Activated T-helper 17 cell treated with anti-CD3 and anti-CD28 coated beads, Interleukin-2, amount 50 U/mL, for 72 hours (primary cell): ENCODE results near the gene PAPPA2. TPM values are rescaled to one million over a fixed set of nuclear protein-coding genes. Genes with fewer than 3 reads are reported as not detected.

Source experiments
- ATAC-seq: fragments of 150-1000 bp; cut with Tn5 transposase; replicated peaks from 2 replicates; pipeline ENCODE4 v1.10.0; 2021; ENCODE audit warnings: mild to moderate bottlenecking, moderate library complexity
- H3K27ac Mint-ChIP-seq: one replicate; pipeline ENCODE4 v1.8.0; 2022; ENCODE audit warnings: mixed read lengths
- H3K27me3 Mint-ChIP-seq: one replicate; pipeline ENCODE4 v1.8.0; 2022; ENCODE audit warnings: mixed read lengths
- H3K36me3 Mint-ChIP-seq: one replicate; pipeline ENCODE4 v1.8.0; 2022; ENCODE audit warnings: low read depth, mild to moderate bottlenecking, mixed read lengths
- H3K4me1 Mint-ChIP-seq: one replicate; pipeline ENCODE4 v1.8.0; 2022; ENCODE audit warnings: mixed read lengths
- H3K4me3 Mint-ChIP-seq: one replicate; pipeline ENCODE4 v1.8.0; 2022; ENCODE audit warnings: mild to moderate bottlenecking, mixed read lengths
- H3K9me3 Mint-ChIP-seq: one replicate; pipeline ENCODE4 v1.8.0; 2022; ENCODE audit warnings: mixed read lengths
- total RNA-seq, 2 donors: library from RNA; stranded (reverse); gene quantifications; one replicate each; pipeline ENCODE4 v1.2.3, GENCODE V29; 2022

The PAPPA2 gene
- total RNA-seq, 2 donors from 2014 or later = 0.17 to 0.19 TPM

- Mint-ChIP-seq H3K4me3 (no peak overlapping the region), H3K4me1 (no peaks in the 10 kb centered on the region), H3K27ac (no peak overlapping the region), H3K36me3 (no peaks in the 10 kb centered on the region), H3K27me3 (no peaks in the 10 kb centered on the region), H3K9me3 (no peaks in the 10 kb centered on the region)
- ATAC-seq = no peak
These were observed 231.7 kb downstream of the PAPPA2 start for GRCh38 chr1:176694713-176695112.

GRCh38 chr1:176696109-176696508, 233.1 kb downstream of the PAPPA2 start:
- H3K9me3 Mint-ChIP-seq = no peaks in the 10 kb centered on the region
- no peak overlapping the region for H3K4me3 Mint-ChIP-seq
- no peak overlapping the region for H3K27ac Mint-ChIP-seq
- no peaks in the 10 kb centered on the region for H3K4me1 Mint-ChIP-seq
- no peak for ATAC-seq
- H3K36me3 Mint-ChIP-seq = no peaks in the 10 kb centered on the region
- no peaks in the 10 kb centered on the region for H3K27me3 Mint-ChIP-seq

GRCh38 chr1:176696689-176697088, 233.7 kb downstream of the PAPPA2 start:
- Mint-ChIP-seq H3K4me1 (no peaks in the 10 kb centered on the region), H3K9me3 (no peaks in the 10 kb centered on the region), H3K4me3 (no peak overlapping the region), H3K27ac (no peak overlapping the region), H3K27me3 (no peaks in the 10 kb centered on the region), H3K36me3 (no peaks in the 10 kb centered on the region)
- ATAC-seq = no peak

- Mint-ChIP-seq H3K4me3 (no peak overlapping the region), H3K36me3 (no peaks in the 10 kb centered on the region), H3K27me3 (peaks cover 3% of the 10 kb centered on the region), H3K27ac (no peak overlapping the region), H3K9me3 (no peaks in the 10 kb centered on the region), H3K4me1 (no peaks in the 10 kb centered on the region)
- ATAC-seq = no peak
These were observed 236.8 kb downstream of the PAPPA2 start for GRCh38 chr1:176699821-176700220.

- no peaks in the 10 kb centered on the region for H3K36me3 Mint-ChIP-seq
- no peak for ATAC-seq
- H3K9me3 Mint-ChIP-seq = no peaks in the 10 kb centered on the region
- H3K4me1 Mint-ChIP-seq = no peaks in the 10 kb centered on the region
- no peak overlapping the region for H3K27ac Mint-ChIP-seq
- peaks cover 3% of the 10 kb centered on the region for H3K27me3 Mint-ChIP-seq
- H3K4me3 Mint-ChIP-seq = no peak overlapping the region
These were observed 238.3 kb downstream of the PAPPA2 start for GRCh38 chr1:176701151-176701866.

GRCh38 chr1:176702901-176703300, 239.9 kb downstream of the PAPPA2 start:
- ATAC-seq = no peak
- H3K27ac Mint-ChIP-seq = no peak overlapping the region
- no peaks in the 10 kb centered on the region for H3K36me3 Mint-ChIP-seq
- H3K4me1 Mint-ChIP-seq = no peaks in the 10 kb centered on the region
- H3K4me3 Mint-ChIP-seq = no peak overlapping the region
- peaks cover 3% of the 10 kb centered on the region for H3K27me3 Mint-ChIP-seq
- H3K9me3 Mint-ChIP-seq = no peaks in the 10 kb centered on the region

GRCh38 chr1:176705585-176705984, 242.6 kb downstream of the PAPPA2 start:
- no peaks in the 10 kb centered on the region for H3K4me1 Mint-ChIP-seq
- H3K27ac Mint-ChIP-seq = no peak overlapping the region
- no peak for ATAC-seq
- H3K36me3 Mint-ChIP-seq = no peaks in the 10 kb centered on the region
- no peak overlapping the region for H3K4me3 Mint-ChIP-seq
- H3K9me3 Mint-ChIP-seq = no peaks in the 10 kb centered on the region
- peaks cover 3% of the 10 kb centered on the region for H3K27me3 Mint-ChIP-seq

- H3K27ac Mint-ChIP-seq = no peak overlapping the region
- H3K4me1 Mint-ChIP-seq = no peaks in the 10 kb centered on the region
- no peak overlapping the region for H3K4me3 Mint-ChIP-seq
- H3K27me3 Mint-ChIP-seq = no peaks in the 10 kb centered on the region
- H3K36me3 Mint-ChIP-seq = no peaks in the 10 kb centered on the region
- no peaks in the 10 kb centered on the region for H3K9me3 Mint-ChIP-seq
- ATAC-seq = no peak
These were observed 254.2 kb downstream of the PAPPA2 start for GRCh38 chr1:176717066-176717750.

- Mint-ChIP-seq H3K36me3 (no peaks in the 10 kb centered on the region), H3K9me3 (no peaks in the 10 kb centered on the region), H3K4me1 (no peaks in the 10 kb centered on the region), H3K4me3 (no peak overlapping the region), H3K27ac (no peak overlapping the region), H3K27me3 (no peaks in the 10 kb centered on the region)
- ATAC-seq = no peak
These were observed 256.5 kb downstream of the PAPPA2 start for GRCh38 chr1:176719447-176719846.

GRCh38 chr1:176720838-176721237, 257.9 kb downstream of the PAPPA2 start:
- H3K9me3 Mint-ChIP-seq = no peaks in the 10 kb centered on the region
- H3K36me3 Mint-ChIP-seq = no peaks in the 10 kb centered on the region
- no peaks in the 10 kb centered on the region for H3K27me3 Mint-ChIP-seq
- H3K4me3 Mint-ChIP-seq = no peak overlapping the region
- no peak overlapping the region for H3K27ac Mint-ChIP-seq
- no peak for ATAC-seq
- no peaks in the 10 kb centered on the region for H3K4me1 Mint-ChIP-seq

GRCh38 chr1:176733661-176734060, 270.7 kb downstream of the PAPPA2 start:
- no peak overlapping the region for H3K27ac Mint-ChIP-seq
- H3K27me3 Mint-ChIP-seq = peaks cover 10% of the 10 kb centered on the region
- ATAC-seq = no peak
- no peaks in the 10 kb centered on the region for H3K4me1 Mint-ChIP-seq
- H3K36me3 Mint-ChIP-seq = no peaks in the 10 kb centered on the region
- H3K4me3 Mint-ChIP-seq = no peak overlapping the region
- H3K9me3 Mint-ChIP-seq = no peaks in the 10 kb centered on the region

- H3K27ac Mint-ChIP-seq = no peak overlapping the region
- no peaks in the 10 kb centered on the region for H3K4me1 Mint-ChIP-seq
- H3K4me3 Mint-ChIP-seq = no peak overlapping the region
- no peaks in the 10 kb centered on the region for H3K36me3 Mint-ChIP-seq
- peaks cover 10% of the 10 kb centered on the region for H3K27me3 Mint-ChIP-seq
- ATAC-seq = no peak
- no peaks in the 10 kb centered on the region for H3K9me3 Mint-ChIP-seq
These were observed 272.2 kb downstream of the PAPPA2 start for GRCh38 chr1:176735201-176735600.

- Mint-ChIP-seq H3K27me3 (peaks cover 10% of the 10 kb centered on the region), H3K9me3 (no peaks in the 10 kb centered on the region), H3K27ac (no peak overlapping the region), H3K4me3 (no peak overlapping the region), H3K4me1 (no peaks in the 10 kb centered on the region), H3K36me3 (no peaks in the 10 kb centered on the region)
- ATAC-seq = no peak
These were observed 273.0 kb downstream of the PAPPA2 start for GRCh38 chr1:176736015-176736414.

GRCh38 chr1:176741181-176741580, 278.2 kb downstream of the PAPPA2 start:
- Mint-ChIP-seq H3K27ac (no peak overlapping the region), H3K4me3 (no peak overlapping the region), H3K27me3 (peaks cover 6% of the 10 kb centered on the region), H3K36me3 (no peaks in the 10 kb centered on the region), H3K9me3 (no peaks in the 10 kb centered on the region), H3K4me1 (no peaks in the 10 kb centered on the region)
- no peak for ATAC-seq

- no peaks in the 10 kb centered on the region for H3K9me3 Mint-ChIP-seq
- no peak overlapping the region for H3K4me3 Mint-ChIP-seq
- no peaks in the 10 kb centered on the region for H3K36me3 Mint-ChIP-seq
- H3K4me1 Mint-ChIP-seq = no peaks in the 10 kb centered on the region
- no peak overlapping the region for H3K27ac Mint-ChIP-seq
- H3K27me3 Mint-ChIP-seq = peaks cover 6% of the 10 kb centered on the region
- no peak for ATAC-seq
These were observed 279.3 kb downstream of the PAPPA2 start for GRCh38 chr1:176742322-176742721.
